ENCODE measurements around the gene XPC. TPM values are rescaled to one million over a fixed set of nuclear protein-coding genes. Genes with fewer than 3 reads are reported as not detected.

Gene XPC
- total RNA-seq, 4 donors from 2014 or later = 27.6 to 73.0 (median 34.4) TPM

DNA sequence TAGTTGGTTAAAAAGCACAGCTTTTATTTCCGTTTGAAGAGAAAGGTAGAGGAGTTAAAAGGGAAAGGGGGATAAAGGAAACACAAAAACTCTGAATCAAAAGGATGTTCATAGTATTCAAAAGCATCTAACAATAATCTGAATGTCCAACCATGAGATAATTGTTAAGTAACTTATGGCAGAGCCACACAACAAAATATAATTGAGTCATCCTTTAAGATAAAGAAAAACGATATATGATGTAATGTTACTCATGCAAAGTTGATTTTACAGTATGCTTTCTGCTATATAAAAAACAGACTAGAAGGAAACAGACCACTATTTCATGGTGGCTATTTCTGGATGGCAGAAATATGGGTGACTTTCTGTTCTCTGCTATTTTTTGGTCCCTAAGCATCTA is 3.9 kb downstream of the XPC start:
- Histone ChIP-seq H3K4me1 (peaks cover 7 to 42% (median 9%) of the 10 kb centered on the region in 3 donors), H3K4me3 (no peak overlapping the region), H3K36me3 (peaks cover 19 to 35% of the 10 kb centered on the region in 2 donors), H3K27ac (no peak overlapping the region), H3K27me3 (no peaks in the 10 kb centered on the region), H3K9me3 (no peaks in the 10 kb centered on the region)
- 53 to 84% methylated on average over 2 of the region's 2 CpGs for WGBS, 2 donors (ENCODE audit: low coverage in 1 of 2)
- TF ChIP-seq POLR2A (IDR thresholded peaks at IDR 0.05) = no peak
- no peak for TF ChIP-seq CTCF (IDR thresholded peaks at IDR 0.05)
- no peak for TF ChIP-seq POLR2AphosphoS5 (IDR thresholded peaks at IDR 0.05)
- TF ChIP-seq EP300 (IDR thresholded peaks at IDR 0.05) = no peak
- no peak for ATAC-seq

GRCh38 chr3:14172496-14172895 is 5.9 kb downstream of the XPC start:
- Histone ChIP-seq H3K36me3 (peaks cover 24 to 54% of the 10 kb centered on the region in 2 donors), H3K27ac (no peak overlapping the region), H3K4me1 (peaks cover 4 to 32% (median 5%) of the 10 kb centered on the region in 3 donors), H3K4me3 (no peak overlapping the region), H3K9me3 (no peaks in the 10 kb centered on the region), H3K27me3 (no peaks in the 10 kb centered on the region)
- TF ChIP-seq POLR2AphosphoS5 (IDR thresholded peaks at IDR 0.05) = no peak
- ATAC-seq = no peak
- WGBS, 2 donors (ENCODE audit: low coverage in 1 of 2) = 86 to 96% methylated on average over 5 of the region's 5 CpGs

- Histone ChIP-seq H3K27me3 (no peaks in the 10 kb centered on the region), H3K36me3 (peaks cover 24 to 73% of the 10 kb centered on the region in 2 donors), H3K27ac (no peak overlapping the region), H3K9me3 (no peaks in the 10 kb centered on the region), H3K4me3 (no peak overlapping the region), H3K4me1 (peaks cover 0 to 13% (median 0%) of the 10 kb centered on the region in 3 donors)
- TF ChIP-seq POLR2AphosphoS5 (IDR thresholded peaks at IDR 0.05) = no peak
- no peak for TF ChIP-seq POLR2A (IDR thresholded peaks at IDR 0.05)
- TF ChIP-seq EP300 (IDR thresholded peaks at IDR 0.05) = no peak
- no peak for TF ChIP-seq CTCF (IDR thresholded peaks at IDR 0.05)
- ATAC-seq = no peak
- 50 to 56% methylated on average over 2 of the region's 2 CpGs for WGBS, 2 donors (ENCODE audit: low coverage in 1 of 2)
Observed at GRCh38 chr3:14170531-14171159, 7.8 kb downstream of the XPC start.

GRCh38 chr3:14169871-14170270 is 8.5 kb downstream of the XPC start:
- no peak for TF ChIP-seq POLR2AphosphoS5 (IDR thresholded peaks at IDR 0.05)
- no peak for TF ChIP-seq POLR2A (IDR thresholded peaks at IDR 0.05)
- TF ChIP-seq CTCF (IDR thresholded peaks at IDR 0.05) = no peak
- TF ChIP-seq EP300 (IDR thresholded peaks at IDR 0.05) = no peak
- Histone ChIP-seq H3K36me3 (peaks cover 24 to 81% of the 10 kb centered on the region in 2 donors), H3K27me3 (no peaks in the 10 kb centered on the region), H3K9me3 (no peaks in the 10 kb centered on the region), H3K4me3 (no peak overlapping the region), H3K27ac (no peak overlapping the region), H3K4me1 (peaks cover 0 to 8% (median 0%) of the 10 kb centered on the region in 3 donors)
- no peak for ATAC-seq

DNA sequence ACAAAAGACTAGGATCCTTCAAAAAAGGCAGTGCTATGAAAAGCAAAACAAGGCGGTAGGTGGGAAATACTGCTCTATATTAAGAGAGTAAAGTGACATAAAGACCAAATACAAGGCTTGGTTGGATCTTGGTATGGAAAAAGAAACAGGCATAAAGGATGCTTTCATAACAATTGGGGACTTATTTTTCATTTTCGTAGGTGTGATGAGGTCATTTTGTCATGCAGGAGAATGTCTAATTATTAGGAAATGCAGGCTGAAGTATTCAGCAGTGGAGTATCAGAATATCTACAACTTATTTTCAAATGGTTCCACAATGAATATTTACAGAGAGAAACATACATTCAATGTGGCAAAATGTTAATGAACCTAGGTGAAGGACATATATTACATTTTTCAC is 9.0 kb downstream of the XPC start:
- no peak overlapping the region for H3K27ac ChIP-seq
- TF ChIP-seq CTCF (IDR thresholded peaks at IDR 0.05) = no peak
- TF ChIP-seq POLR2A (IDR thresholded peaks at IDR 0.05) = no peak
- no peak for TF ChIP-seq POLR2AphosphoS5 (IDR thresholded peaks at IDR 0.05)
- TF ChIP-seq EP300 (IDR thresholded peaks at IDR 0.05) = no peak
- H3K4me1 ChIP-seq = peaks cover 0 to 4% (median 0%) of the 10 kb centered on the region in 3 donors
- peaks cover 26 to 85% of the 10 kb centered on the region in 2 donors for H3K36me3 ChIP-seq
- no peaks in the 10 kb centered on the region for H3K27me3 ChIP-seq
- ATAC-seq = no peak
- no peaks in the 10 kb centered on the region for H3K9me3 ChIP-seq
- no peak overlapping the region for H3K4me3 ChIP-seq
- 91 to 96% methylated on average over 2 of the region's 2 CpGs for WGBS, 2 donors (ENCODE audit: low coverage in 1 of 2)
